GM23338 (cell line): ENCODE data around the gene ENOX2.

Experiments
- CTCF ChIP-seq, 2 experiments: fragments of 200-600 bp in 1 of 2; sonication (generic) in 1 of 2; conservative IDR thresholded peaks; 2 replicates each; pipeline versions ENCODE4 v1.5.1 to v1.6.1; 2016 to 2017; ENCODE audit warnings: antibody characterized with exemption in 2 of 2, low read depth in 2 of 2, mild to moderate bottlenecking in 2 of 2, moderate library complexity in 1 of 2
- EZH2 ChIP-seq: fragments of 200-600 bp; sonication (generic); IDR thresholded peaks from one replicate; pipeline ENCODE4 v1.8.0; 2017; ENCODE audit warnings: antibody characterized with exemption, mild to moderate bottlenecking, low read depth; ENCODE audit not compliant: unreplicated experiment

- TF ChIP-seq CTCF (conservative IDR thresholded peaks at IDR 0.05; ENCODE audit: low read depth in 2 of 2) (no peak), EZH2 (no peak)
Measured at GRCh38 chrX:130834830-130835229, 68.2 kb downstream of the ENOX2 start.
